GM21717 (cell line): ENCODE results near the gene IFNA17.
"Not testable (repeated sequence)": the region's sequence is repeated elsewhere in the genome, so short reads cannot be mapped to it uniquely, and the experiment has no call there.

ENCODE experiments used
- ATAC-seq: cut with Tn5 transposase; IDR thresholded peaks from one replicate; pipeline ENCODE4 v1.9.1; 2021; ENCODE audit warnings: mild to moderate bottlenecking, moderate library complexity; ENCODE audit not compliant: unreplicated experiment

The IFNA17 gene

DNA sequence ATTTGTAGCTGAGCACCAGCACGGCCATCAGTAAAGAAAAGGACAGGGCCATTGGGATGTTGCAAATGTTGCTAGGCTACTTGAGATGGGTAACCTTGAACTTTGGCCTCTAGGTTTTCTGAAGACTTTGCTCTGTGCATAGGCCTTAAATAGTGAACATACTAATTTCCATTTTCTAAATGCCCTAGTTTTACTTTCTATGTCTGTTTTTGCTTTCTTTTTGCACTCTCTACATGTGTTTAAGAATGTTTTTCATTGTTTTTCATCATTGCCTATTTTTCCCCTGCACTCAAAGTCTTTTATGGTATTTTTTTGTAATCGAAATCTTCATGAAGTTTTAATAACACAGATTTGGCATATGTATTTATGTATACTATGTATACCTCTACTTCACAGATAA, at the start of gene IFNA17:
IFNA17 (minus strand) TSS at position 101 of the 400 bp plus-strand sequence; CDS start at position 52, 49 bp downstream.
- ATAC-seq, result no peak

GRCh38 chr9:21268347-21268657, 40.3 kb upstream of the IFNA17 start:
- no peak for ATAC-seq

DNA sequence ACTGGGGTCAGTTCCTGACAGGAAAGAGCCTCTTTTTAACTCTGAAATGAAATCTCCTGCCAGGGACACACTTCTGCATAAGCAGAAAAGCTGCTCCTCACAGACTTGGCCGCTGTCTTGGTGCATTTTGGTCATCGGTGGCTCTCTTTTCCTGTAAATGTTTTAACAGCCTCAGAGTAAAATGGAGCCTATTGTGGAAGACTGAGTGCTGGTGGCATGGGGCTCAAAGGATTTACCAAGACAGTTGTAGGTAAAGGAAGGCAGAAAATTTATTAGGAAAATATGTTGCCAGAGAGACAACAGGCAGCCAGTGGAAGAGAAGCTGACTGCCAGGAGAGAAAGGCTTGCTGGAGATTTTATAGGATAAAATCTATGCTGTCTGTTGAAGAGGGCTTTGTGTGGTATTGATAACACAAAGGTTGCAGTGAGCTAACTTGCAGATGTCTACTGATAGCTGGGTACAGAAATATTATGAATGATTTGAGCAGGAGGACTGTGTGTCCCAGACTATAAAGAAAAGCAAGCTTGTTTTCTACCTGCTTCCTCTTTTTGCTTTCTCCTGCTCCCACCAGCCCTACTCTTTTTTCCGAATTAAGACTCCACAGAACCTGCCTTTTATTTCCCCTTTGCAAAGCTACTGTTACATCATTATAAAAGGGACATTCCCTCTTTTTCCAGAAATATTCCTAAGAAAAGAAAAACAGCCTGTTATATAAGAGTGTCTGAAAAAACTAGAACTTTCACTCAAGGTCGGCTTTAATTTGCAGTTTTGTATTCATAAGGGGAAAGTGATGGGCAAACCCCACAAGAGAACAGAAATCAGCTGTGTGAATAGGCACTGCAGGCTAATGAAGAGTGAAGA, 39.7 kb upstream of the IFNA17 start:
- ATAC-seq, result peak; percentile 68

- ATAC-seq, result no peak
Observed at GRCh38 chr9:21266733-21267484, 38.9 kb upstream of the IFNA17 start.

DNA sequence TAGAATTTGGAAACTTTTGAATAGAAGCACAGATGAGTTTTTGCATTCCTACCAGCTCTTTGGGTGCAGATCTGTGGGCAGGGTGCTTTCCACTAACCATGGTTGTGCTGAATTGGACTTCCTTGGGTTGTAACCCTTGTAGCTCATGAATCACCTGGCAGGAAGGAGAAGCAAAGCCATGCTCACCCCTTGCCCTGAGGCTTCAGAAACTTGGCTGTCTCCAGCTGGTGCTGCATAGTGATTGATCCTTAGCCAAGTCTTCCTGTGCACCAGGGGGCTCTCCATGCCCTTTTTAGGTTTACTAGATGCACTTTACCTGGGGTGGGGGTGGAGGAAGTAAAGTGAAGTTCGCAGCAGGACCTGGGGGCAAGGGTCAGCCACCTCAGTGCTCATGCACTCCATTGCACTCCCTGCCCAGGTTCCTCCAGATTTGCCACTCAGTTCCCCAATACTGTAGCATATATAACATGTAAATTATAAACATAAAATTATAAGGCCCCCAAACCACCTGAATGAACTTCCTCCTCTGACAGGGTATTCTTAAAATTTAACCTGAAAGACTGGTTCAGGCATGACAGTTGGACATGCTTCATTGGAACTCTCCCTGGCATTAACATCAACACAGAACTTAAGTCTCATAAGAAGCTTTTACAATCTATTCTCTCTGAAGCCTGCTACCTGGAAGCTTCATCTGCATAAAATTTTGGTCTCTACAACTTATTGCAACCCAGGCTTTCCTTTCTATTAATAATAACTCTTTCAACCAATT, 37.6 kb upstream of the IFNA17 start:
- no peak for ATAC-seq

DNA sequence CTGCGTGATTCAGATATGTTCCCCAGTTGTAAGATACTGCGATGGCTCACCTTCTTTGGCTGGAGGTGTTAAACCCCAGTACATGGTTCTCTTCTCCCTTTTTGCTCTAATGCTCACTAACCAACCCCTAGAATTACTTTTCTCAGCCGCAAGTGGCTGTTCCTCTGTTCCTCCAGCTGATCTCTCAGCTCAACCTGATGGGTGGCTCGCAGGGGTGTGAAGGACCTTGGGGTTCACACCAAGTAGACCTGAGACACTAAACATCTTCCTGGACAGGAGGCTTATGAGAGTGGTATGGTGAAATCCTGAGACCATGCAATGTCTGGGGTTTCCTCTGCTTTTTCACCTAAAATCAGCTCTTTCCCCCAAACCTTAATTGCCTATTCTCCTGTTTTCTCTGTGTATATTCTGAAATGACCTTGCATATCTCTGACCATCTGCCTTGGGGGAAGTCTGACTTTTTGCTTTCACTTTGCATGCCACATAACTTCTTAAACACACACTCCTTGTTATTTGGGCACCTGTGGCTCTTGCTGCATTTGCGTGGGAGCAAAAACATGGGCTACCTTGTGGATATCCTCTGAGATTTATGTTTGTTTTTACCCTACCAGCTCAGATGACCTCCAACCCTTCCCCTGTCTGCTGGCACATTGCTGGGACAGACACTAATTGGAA, 27.7 kb upstream of the IFNA17 start:
- ATAC-seq, result no peak

DNA sequence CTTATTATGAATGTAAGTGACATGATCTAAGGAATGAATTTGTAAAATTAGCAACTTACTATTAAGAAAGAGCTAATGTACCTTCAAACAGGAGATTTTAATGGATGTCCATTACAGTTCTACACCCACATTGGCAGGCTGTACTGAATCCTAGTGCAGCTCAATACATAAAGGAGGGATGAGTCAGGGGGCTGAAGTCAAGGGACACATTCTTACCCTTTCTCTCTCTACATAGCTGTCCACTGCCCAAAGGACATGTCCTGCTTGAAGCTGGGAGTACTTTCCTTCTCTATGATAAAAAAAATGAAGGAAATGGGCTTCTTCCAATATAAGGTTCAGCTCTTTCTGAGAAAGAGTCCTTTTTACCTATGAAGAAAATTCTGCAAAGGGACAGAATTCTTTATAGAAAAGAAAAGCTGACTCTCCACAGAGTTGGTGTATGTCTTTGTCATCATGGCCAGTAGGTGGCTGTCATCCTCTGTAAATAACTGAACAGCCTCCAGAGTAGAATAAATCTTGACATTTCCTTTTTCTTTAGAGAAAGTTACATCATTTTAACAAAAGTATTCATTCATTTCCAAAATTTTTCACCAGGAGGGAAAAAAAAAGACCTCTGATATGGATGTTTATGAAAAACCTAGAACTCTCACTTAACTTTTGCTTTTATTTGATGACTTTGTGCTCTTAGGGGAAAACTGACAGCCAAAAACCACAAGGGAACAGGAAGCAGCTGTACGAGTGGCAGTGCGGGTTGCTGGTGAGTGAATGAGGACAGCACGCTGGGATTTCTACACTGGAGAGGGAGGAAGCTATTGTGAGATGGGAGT, 24.9 kb upstream of the IFNA17 start:
- peak; percentile 68 for ATAC-seq

- ATAC-seq, result no peak
Observed at GRCh38 chr9:21251638-21252037, 23.6 kb upstream of the IFNA17 start.

- no peak for ATAC-seq
Observed at GRCh38 chr9:21251190-21251589, 23.2 kb upstream of the IFNA17 start.

- ATAC-seq, result peak; percentile 58
Observed at GRCh38 chr9:21244836-21245235, 16.8 kb upstream of the IFNA17 start.

- ATAC-seq, result peak; percentile 52
Observed at GRCh38 chr9:21239911-21240310, 11.9 kb upstream of the IFNA17 start, which contains the start of gene IFNA14. Gene IFNA14, minus strand, starts transcription at chr9:21240005. Its CDS starts 70 bp downstream, at chr9:21239935.

GRCh38 chr9:21236360-21236714, 8.3 kb upstream of the IFNA17 start:
- ATAC-seq, result not testable (repeated sequence)

- ATAC-seq, result peak; percentile 66
Observed at GRCh38 chr9:21235468-21236359, 7.7 kb upstream of the IFNA17 start.

DNA sequence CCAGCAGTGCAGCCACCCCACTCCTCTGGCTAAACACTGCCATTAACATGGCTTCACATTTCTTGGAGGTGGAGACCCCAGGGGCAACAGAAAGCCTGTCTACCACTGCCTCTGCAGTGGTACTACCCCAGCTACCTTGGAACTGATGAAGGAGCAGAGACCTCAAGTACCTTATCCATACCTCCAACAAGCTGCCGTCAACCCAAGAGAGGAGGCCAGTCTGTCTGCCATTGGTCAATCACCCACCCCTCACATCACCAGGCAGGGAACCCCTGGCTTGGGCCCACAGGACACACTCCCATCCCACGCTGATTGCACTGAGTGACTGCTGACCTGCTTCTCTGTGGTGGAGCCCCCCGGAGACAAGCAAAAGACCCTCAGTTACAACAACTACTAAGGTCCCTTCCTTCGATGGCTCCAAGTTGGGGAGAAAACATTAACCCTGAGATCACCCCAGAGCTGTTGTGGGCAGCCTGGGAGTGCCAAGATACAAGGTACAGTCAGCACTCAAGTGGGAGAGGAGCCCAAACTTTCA, 6.2 kb upstream of the IFNA17 start:
- ATAC-seq, result no peak

- no peak for ATAC-seq
Observed at GRCh38 chr9:21233258-21233657, 5.2 kb upstream of the IFNA17 start.

DNA sequence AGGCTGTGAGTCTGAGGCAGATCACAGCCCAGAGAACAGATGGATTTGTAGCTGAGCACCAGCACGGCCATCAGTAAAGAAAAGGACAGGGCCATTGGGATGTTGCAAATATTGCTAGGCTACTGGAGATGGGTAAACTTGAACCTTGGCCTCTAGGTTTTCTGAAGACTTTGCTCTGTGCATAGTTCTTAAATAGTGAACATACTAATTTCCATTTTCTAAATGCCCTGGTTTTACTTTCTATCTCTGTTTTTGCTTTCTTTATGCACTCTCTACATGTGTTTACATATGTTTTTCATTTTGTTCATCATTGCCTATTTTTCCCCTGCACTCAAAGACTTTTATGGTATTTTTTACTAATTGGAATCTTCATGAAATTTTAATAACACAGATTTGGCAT, 10.8 kb downstream of the IFNA17 start, which contains the start of gene IFNA16:
IFNA16 (minus strand) TSS at position 101 of the 400 bp plus-strand sequence; CDS start at position 95, 6 bp downstream.
- not testable (repeated sequence) for ATAC-seq

DNA sequence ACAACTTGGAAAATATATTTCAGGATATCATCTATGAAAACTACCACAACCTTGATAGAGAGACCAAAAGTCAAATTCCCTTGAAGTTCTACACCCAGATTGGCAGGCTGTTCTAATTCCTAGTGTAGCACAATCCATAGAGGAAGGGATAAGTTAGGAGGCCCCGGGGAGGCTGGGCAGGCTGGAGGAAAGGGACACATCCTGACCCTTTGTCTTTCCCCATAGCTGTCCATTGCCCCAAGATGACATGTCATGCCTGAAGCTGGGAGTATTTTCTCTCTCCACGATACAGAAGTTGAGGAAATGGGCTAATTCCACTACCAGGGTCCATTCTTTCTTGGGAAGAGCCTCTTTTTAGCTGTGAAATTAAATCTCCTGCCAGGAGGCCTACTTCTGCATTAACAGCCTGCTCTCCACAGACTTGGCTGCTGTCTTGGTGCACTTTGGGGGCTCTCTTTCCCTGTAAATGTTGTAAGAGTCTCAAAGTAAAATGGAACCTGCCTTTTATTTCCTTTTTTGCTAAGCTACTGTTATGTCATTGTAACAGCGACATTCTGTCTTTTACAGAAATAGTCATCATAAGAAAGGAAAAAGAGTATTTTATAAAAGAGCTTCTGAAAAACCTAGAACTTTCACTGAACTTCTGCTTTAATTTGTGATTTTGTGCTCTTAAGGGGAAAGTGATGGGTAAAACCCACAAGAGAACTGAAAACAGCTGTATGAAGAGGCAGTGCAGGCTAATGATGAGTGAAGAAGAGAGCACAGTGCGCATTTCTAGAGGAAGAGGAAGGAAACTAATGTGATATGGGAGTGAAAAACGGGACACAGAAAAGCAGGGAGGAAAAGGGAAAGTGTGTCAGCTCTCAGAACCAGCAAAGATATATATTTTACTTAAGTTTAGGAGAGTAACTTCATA, 14.4 kb downstream of the IFNA17 start:
- ATAC-seq, result peak; percentile 85
